ENCODE measurements around the gene KIF6. TPM values are rescaled to one million over a fixed set of nuclear protein-coding genes. Genes with fewer than 3 reads are reported as not detected.
"Not testable (repeated sequence)": the region's sequence is repeated elsewhere in the genome, so short reads cannot be mapped to it uniquely, and the experiment has no call there.

The KIF6 gene
- total and polyA plus RNA-seq, 8 donors, result 0.19 to 1.0 (median 0.44) TPM

- no peak overlapping the region for H3K4me3 ChIP-seq
- FAIRE-seq (no peak), DNase-seq (no peak), ATAC-seq (no peak)
- WGBS, 2 donors, result 86 to 93% methylated on average over 2 of the region's 2 CpGs
- no peaks in the 10 kb centered on the region for H3K9me3 ChIP-seq
- H3K27me3 ChIP-seq, result no peaks in the 10 kb centered on the region
- no peak overlapping the region for H3K27ac ChIP-seq
- no peaks in the 10 kb centered on the region for H3K4me1 ChIP-seq
- no peak for TF ChIP-seq CTCF (IDR thresholded peaks at IDR 0.05)
- no peaks in the 10 kb centered on the region for H3K36me3 ChIP-seq
- intact Hi-C loops (cut with DNase I), result no loop called here
Measured at GRCh38 chr6:39678914-39679313, 46.3 kb downstream of the KIF6 start.

- intact Hi-C loops (cut with DNase I); H3K27me3 ChIP-seq; DNase-seq; H3K4me3 ChIP-seq; H3K36me3 ChIP-seq; H3K27ac ChIP-seq; ATAC-seq; H3K4me1 ChIP-seq; H3K9me3 ChIP-seq; FAIRE-seq: not testable (repeated sequence)
- WGBS, 2 donors, result 82 to 93% methylated on average over 2 of the region's 3 CpGs
Measured at GRCh38 chr6:39677318-39677717, 47.9 kb downstream of the KIF6 start.

- 92 to 98% methylated on average over 2 of the region's 2 CpGs for WGBS, 2 donors
- DNase-seq (no peak), ATAC-seq (no peak), FAIRE-seq (no peak)
- Histone ChIP-seq H3K36me3 (no peaks in the 10 kb centered on the region), H3K27me3 (no peaks in the 10 kb centered on the region), H3K9me3 (peaks cover 0 to 4% (median 0%) of the 10 kb centered on the region in 4 donors), H3K27ac (no peak overlapping the region), H3K4me1 (no peaks in the 10 kb centered on the region), H3K4me3 (no peak overlapping the region)
- intact Hi-C loops (cut with DNase I), result no loop called here
- no peak for TF ChIP-seq CTCF (IDR thresholded peaks at IDR 0.05)
Measured at GRCh38 chr6:39670519-39670918, 54.7 kb downstream of the KIF6 start.

- TF ChIP-seq CTCF (IDR thresholded peaks at IDR 0.05), result no peak
- no peak for DNase-seq
- H3K27me3 ChIP-seq, result no peaks in the 10 kb centered on the region
- intact Hi-C loops (cut with DNase I), result no loop called here
- 88 to 90% methylated on average over 5 of the region's 5 CpGs for WGBS, 2 donors
- H3K4me3 ChIP-seq, result no peak overlapping the region
- ATAC-seq, result no peak
- H3K9me3 ChIP-seq, result peaks cover 0 to 4% (median 0%) of the 10 kb centered on the region in 4 donors
- no peaks in the 10 kb centered on the region for H3K4me1 ChIP-seq
- no peaks in the 10 kb centered on the region for H3K36me3 ChIP-seq
- FAIRE-seq, result no peak
- no peak overlapping the region for H3K27ac ChIP-seq
Measured at GRCh38 chr6:39669973-39670342, 55.2 kb downstream of the KIF6 start.

GRCh38 chr6:39669207-39669972 is 55.8 kb downstream of the KIF6 start:
- no peak for FAIRE-seq
- no peak for TF ChIP-seq CTCF (IDR thresholded peaks at IDR 0.05)
- Histone ChIP-seq H3K4me1 (no peaks in the 10 kb centered on the region), H3K27me3 (no peaks in the 10 kb centered on the region), H3K4me3 (no peak overlapping the region), H3K36me3 (no peaks in the 10 kb centered on the region), H3K27ac (no peak overlapping the region), H3K9me3 (peaks cover 0 to 4% (median 0%) of the 10 kb centered on the region in 4 donors)
- DNase-seq, result no peak
- WGBS, 2 donors, result 81% methylated on average over 8 of the region's 8 CpGs
- no peak for ATAC-seq
- intact Hi-C loops (cut with DNase I), result no loop called here
